ENCODE measurements around the gene DAP.

The DAP gene

GRCh38 chr5:10663489-10664179, 97.4 kb downstream of the DAP start:
- FAIRE-seq (no peak), DNase-seq (ENCODE audit: insufficient read length, low spot score) (no peak)
- TF ChIP-seq POU2F2 (IDR thresholded peaks at IDR 0.05; ENCODE audit: low read depth, low read length) = no peak
- TF ChIP-seq PAX5 (IDR thresholded peaks at IDR 0.05; ENCODE audit: insufficient read depth, low read length, severe bottlenecking) = no peak
- no peak for TF ChIP-seq POLR2A (IDR thresholded peaks at IDR 0.05; ENCODE audit: low read depth, low read length)
- no peak for TF ChIP-seq POLR2AphosphoS5 (IDR thresholded peaks at IDR 0.05; ENCODE audit: low read depth, low read length)
- no peak for TF ChIP-seq SPI1 (IDR thresholded peaks at IDR 0.05; ENCODE audit: low read depth, low read length)

DNA sequence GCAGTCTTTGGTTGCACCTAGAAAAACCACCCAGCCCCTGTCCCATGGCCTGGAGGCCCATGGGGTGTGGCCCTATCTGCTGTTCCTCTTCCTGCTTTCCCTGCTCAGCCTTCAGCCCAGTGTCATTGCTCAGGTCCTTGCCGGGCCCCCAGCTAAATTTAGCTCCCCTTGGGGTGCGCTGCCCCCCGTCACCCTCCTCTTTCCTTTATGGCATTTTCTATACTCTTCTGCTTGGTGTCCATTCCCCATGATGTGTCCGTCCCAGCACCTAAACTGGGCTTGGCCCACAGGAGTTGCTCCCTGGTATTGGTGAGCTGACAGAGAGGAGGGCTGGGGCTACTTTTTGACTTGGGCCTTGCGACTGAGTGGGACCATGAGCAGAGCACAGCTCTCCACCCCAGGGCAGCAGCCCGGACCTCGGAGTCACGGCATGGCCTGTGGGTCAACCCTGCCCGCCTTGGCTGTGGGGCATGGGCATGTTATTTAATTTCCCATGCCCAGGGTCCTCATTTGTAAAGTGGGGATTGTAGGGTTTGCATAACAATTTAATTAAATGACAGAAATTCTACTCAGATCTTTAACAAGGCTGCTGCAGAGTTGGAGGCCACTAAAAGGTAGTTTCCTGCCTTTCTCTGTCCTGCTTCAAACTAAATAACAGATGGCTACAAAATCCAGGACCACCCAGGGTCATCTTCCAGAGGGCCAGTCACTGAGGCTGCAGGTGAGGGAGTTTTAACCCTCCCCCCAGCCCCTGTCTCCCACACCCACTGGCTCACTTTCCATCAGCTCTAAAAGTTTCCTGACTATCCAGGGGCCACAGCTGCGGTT, 98.2 kb downstream of the DAP start:
- FAIRE-seq (no peak), DNase-seq (ENCODE audit: insufficient read length, low spot score) (no peak)
- no peak for TF ChIP-seq POLR2AphosphoS5 (IDR thresholded peaks at IDR 0.05; ENCODE audit: low read depth, low read length)
- no peak for TF ChIP-seq PAX5 (IDR thresholded peaks at IDR 0.05; ENCODE audit: insufficient read depth, low read length, severe bottlenecking)
- no peak for TF ChIP-seq POU2F2 (IDR thresholded peaks at IDR 0.05; ENCODE audit: low read depth, low read length)
- no peak for TF ChIP-seq SPI1 (IDR thresholded peaks at IDR 0.05; ENCODE audit: low read depth, low read length)
- no peak for TF ChIP-seq POLR2A (IDR thresholded peaks at IDR 0.05; ENCODE audit: low read depth, low read length)
- TF ChIP-seq TAF1 (IDR thresholded peaks at IDR 0.05; ENCODE audit: low read depth, low read length) = no peak

DNA sequence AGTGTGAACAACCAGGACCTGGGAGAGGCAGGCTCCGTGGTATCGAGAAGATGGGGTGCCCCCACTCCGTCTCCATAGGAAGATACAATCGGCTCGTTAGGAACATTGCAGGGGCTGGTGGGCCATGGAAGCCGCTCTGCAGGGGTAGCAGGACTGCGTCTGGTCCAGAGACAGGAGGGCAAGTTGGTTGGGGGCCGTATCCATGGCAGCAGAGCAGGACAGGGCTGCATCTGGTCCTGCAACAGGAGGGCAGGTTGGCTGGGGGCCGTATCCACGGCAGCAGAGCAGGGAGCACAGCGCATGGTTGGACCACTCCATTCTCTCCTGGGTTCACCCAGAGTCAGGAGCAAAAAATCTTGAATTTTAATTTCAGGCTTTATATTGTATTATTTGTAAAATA, 99.0 kb downstream of the DAP start:
- FAIRE-seq (no peak), DNase-seq (ENCODE audit: insufficient read length, low spot score) (no peak)
- TF ChIP-seq POLR2AphosphoS5 (IDR thresholded peaks at IDR 0.05; ENCODE audit: low read depth, low read length) = no peak
- TF ChIP-seq PAX5 (IDR thresholded peaks at IDR 0.05; ENCODE audit: insufficient read depth, low read length, severe bottlenecking) = no peak
- no peak for TF ChIP-seq SPI1 (IDR thresholded peaks at IDR 0.05; ENCODE audit: low read depth, low read length)
- TF ChIP-seq TAF1 (IDR thresholded peaks at IDR 0.05; ENCODE audit: low read depth, low read length) = no peak
- no peak for TF ChIP-seq POLR2A (IDR thresholded peaks at IDR 0.05; ENCODE audit: low read depth, low read length)
- TF ChIP-seq POU2F2 (IDR thresholded peaks at IDR 0.05; ENCODE audit: low read depth, low read length) = no peak

DNA sequence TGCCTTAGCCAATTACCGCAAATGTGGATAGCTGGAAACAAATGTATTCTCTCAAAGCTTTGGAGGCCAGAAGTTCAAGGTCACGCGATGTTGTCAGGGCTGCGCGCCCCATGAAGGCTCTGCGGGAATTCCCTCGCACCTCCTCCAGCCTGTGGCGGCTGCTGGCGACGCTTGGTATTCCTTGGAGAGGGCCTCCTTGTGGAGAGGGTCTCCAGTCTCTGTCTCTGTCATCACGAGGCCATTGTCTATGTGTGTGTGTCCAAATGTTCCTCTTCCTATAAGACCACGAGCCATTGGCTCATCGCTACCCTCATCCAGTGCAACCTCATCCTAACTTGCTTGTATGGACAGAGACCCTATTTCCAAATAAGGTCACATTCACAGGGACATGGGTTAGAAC, 99.6 kb downstream of the DAP start:
- TF ChIP-seq POLR2A (IDR thresholded peaks at IDR 0.05; ENCODE audit: low read depth, low read length) (no peak), POLR2AphosphoS5 (IDR thresholded peaks at IDR 0.05; ENCODE audit: low read depth, low read length) (no peak), POU2F2 (IDR thresholded peaks at IDR 0.05; ENCODE audit: low read depth, low read length) (no peak), TAF1 (IDR thresholded peaks at IDR 0.05; ENCODE audit: low read depth, low read length) (no peak), SPI1 (IDR thresholded peaks at IDR 0.05; ENCODE audit: low read depth, low read length) (no peak), PAX5 (IDR thresholded peaks at IDR 0.05; ENCODE audit: insufficient read depth, low read length, severe bottlenecking) (no peak)
- DNase-seq (ENCODE audit: insufficient read length, low spot score) (no peak), FAIRE-seq (no peak)

GRCh38 chr5:10660720-10661387, 100.2 kb downstream of the DAP start:
- TF ChIP-seq POLR2AphosphoS5 (IDR thresholded peaks at IDR 0.05; ENCODE audit: low read depth, low read length) = no peak
- no peak for TF ChIP-seq POU2F2 (IDR thresholded peaks at IDR 0.05; ENCODE audit: low read depth, low read length)
- no peak for TF ChIP-seq PAX5 (IDR thresholded peaks at IDR 0.05; ENCODE audit: insufficient read depth, low read length, severe bottlenecking)
- TF ChIP-seq TAF1 (IDR thresholded peaks at IDR 0.05; ENCODE audit: low read depth, low read length) = no peak
- no peak for TF ChIP-seq SPI1 (IDR thresholded peaks at IDR 0.05; ENCODE audit: low read depth, low read length)
- no peak for TF ChIP-seq POLR2A (IDR thresholded peaks at IDR 0.05; ENCODE audit: low read depth, low read length)
- no peak for DNase-seq (ENCODE audit: insufficient read length, low spot score)
- FAIRE-seq = no peak

GRCh38 chr5:10660135-10660534, 100.9 kb downstream of the DAP start:
- FAIRE-seq (no peak), DNase-seq (ENCODE audit: insufficient read length, low spot score) (no peak)
- TF ChIP-seq POU2F2 (IDR thresholded peaks at IDR 0.05; ENCODE audit: low read depth, low read length) = no peak
- TF ChIP-seq PAX5 (IDR thresholded peaks at IDR 0.05; ENCODE audit: insufficient read depth, low read length, severe bottlenecking) = no peak
- TF ChIP-seq SPI1 (IDR thresholded peaks at IDR 0.05; ENCODE audit: low read depth, low read length) = no peak
- no peak for TF ChIP-seq TAF1 (IDR thresholded peaks at IDR 0.05; ENCODE audit: low read depth, low read length)
- no peak for TF ChIP-seq POLR2AphosphoS5 (IDR thresholded peaks at IDR 0.05; ENCODE audit: low read depth, low read length)
- no peak; the same call in 1 of the 2 replicates for TF ChIP-seq POLR2A (IDR thresholded peaks at IDR 0.05; ENCODE audit: low read depth, low read length)

DNA sequence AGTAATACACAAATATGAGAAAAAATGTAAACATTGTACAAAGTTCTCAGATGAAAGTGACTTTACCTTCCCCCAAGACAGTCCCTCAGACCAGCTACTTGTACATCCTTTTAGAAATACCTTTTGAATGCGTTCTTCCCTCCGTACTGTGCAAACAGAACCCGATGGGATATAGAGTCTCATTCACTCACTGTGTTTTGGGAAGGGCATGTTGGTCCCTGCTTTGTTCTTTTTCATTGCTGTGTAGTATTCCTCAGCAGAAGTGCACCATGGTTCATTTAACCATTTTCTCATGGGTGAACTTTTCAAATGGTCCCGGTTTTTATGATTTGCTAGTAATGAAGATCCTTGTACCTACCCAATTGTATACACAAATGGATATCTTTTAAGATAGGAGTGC, 102.8 kb downstream of the DAP start:
- TF ChIP-seq PAX5 (IDR thresholded peaks at IDR 0.05; ENCODE audit: insufficient read depth, low read length, severe bottlenecking) = no peak
- peak; percentile 52; the same call in 1 of the 2 replicates for TF ChIP-seq POLR2AphosphoS5 (IDR thresholded peaks at IDR 0.05; ENCODE audit: low read depth, low read length)
- no peak for TF ChIP-seq TAF1 (IDR thresholded peaks at IDR 0.05; ENCODE audit: low read depth, low read length)
- no peak for FAIRE-seq
- DNase-seq (ENCODE audit: insufficient read length, low spot score) = no peak

- DNase-seq (ENCODE audit: insufficient read length, low spot score) = no peak
- no peak for FAIRE-seq
- TF ChIP-seq SPI1 (IDR thresholded peaks at IDR 0.05; ENCODE audit: low read depth, low read length) (no peak), POLR2A (IDR thresholded peaks at IDR 0.05; ENCODE audit: low read depth, low read length) (peak; percentile 31; the same call in 1 of the 2 replicates), POLR2AphosphoS5 (IDR thresholded peaks at IDR 0.05; ENCODE audit: low read depth, low read length) (peak; percentile 49; the same call in 1 of the 2 replicates)
These were observed 104.8 kb downstream of the DAP start for GRCh38 chr5:10655972-10656830.

Measured in GM12891 (cell line).